Stimulated activated CD8-positive, alpha-beta memory T cell treated with anti-CD3 and anti-CD28 coated beads, Interleukin-7, amount 100 ng/mL, for 4 hours (primary cell): ENCODE results near the gene MIDN.

ENCODE experiments used
- DNase-seq, 2 donors: peaks; one replicate each; pipeline ENCODE4 v3.0.0-alpha.2; 2020; ENCODE audit warnings: low read depth in 2 of 2

The MIDN gene

DNA sequence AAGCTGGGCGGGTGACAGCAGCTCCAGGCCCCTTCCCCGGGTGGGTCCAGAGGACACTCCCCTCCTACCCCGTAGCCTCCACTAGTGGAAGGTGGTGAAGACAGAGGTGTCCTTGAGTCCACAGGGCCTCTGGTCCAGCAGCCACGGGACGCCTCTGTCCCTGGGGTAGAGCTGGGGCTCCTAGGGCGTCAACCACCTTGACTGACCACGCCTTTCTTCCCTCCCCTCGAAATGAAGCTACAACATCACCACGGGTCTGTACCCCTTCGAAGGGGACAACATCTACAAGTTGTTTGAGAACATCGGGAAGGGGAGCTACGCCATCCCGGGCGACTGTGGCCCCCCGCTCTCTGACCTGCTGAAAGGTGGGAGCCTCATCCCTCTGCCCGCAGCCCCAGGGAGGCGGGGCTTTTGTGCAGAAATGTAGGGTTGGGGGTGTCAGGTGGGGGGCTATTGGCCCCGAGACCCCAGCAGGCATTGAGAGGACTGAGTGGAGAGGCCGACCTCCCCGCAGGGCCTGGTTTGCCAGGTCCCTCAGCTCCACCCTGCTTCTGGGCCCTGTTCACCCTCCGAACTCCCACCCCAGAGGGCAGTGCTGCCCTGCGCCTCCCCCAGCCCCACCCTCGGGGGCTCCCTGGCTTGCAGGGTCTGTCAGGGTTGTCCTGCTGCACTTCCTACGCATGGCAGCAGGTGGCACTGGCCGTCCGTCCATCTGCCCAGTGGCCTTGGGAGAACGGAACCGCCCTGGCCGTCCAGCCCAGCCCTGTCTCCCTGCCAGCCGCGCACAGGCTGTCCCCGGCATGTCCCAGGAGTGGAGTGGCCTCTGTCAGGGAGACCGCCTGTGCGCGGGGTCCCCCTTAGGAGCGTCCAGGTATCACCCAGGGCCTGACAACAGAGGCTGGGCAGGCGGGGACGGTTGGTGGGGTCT is 27.1 kb upstream of the MIDN start:
- no peak for DNase-seq

- no peak for DNase-seq
Measured at GRCh38 chr19:1221904-1222255, 26.5 kb upstream of the MIDN start.

DNA sequence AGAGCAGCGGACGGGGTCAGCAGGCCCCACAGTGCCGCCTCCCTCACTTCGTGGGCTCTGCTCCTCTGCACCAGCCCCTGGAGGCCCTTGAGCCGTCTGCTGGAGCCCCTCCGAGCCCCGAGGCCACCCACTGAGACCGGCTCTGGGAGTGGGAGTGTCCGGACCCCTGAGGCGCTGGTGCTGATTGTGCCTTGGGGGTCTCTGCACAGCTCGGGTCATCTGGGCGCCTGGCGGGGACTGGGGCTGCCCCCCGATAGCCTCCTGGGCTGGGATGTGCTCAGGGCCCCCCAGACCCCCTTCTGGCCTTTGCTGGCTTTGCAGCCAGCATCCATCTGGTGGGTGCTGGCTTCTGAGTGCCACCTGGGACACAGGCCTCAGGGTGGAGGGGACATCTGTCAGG is 26.0 kb upstream of the MIDN start:
- DNase-seq, result no peak

- DNase-seq, result no peak
Measured at GRCh38 chr19:1223018-1223855, 25.1 kb upstream of the MIDN start.

- no peak for DNase-seq
Measured at GRCh38 chr19:1224047-1224825, 24.1 kb upstream of the MIDN start.

DNA sequence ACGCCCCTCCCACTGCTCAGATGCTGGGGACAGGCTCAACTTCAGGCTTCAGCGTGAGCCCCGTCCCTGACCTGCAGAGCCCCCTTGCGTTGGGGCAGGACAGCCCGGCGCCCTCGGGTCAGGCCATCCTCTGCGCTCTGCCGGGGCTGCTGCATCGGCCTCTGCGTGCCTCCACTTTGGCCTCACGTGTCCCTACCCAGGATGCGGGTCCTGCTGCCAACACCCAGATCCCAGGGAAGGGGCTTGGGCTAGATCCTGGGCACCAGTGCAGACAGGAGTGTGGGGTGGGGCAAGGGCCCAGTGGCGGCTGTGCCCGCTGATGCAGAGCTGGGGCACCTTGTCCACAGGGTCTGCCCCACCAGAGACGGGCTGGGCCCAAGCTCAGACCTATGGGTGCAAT is 23.5 kb upstream of the MIDN start:
- DNase-seq, result no peak

- DNase-seq, result no peak
Measured at GRCh38 chr19:1225440-1226226, 22.8 kb upstream of the MIDN start.

DNA sequence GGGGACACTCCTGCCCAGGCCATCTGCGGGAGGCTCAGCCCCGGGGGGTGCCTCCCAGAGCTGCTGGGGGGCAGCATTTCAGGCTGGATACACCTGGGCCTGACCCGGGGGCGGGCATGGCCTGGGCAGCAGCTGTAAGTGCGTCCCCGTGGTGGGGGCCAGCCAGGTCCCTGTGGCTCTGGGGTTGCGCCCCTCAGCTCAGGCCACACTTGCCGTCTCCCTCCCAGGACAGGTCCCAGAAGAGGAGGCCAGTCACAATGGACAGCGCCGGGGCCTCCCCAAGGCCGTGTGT is 22.2 kb upstream of the MIDN start:
- no peak for DNase-seq

DNA sequence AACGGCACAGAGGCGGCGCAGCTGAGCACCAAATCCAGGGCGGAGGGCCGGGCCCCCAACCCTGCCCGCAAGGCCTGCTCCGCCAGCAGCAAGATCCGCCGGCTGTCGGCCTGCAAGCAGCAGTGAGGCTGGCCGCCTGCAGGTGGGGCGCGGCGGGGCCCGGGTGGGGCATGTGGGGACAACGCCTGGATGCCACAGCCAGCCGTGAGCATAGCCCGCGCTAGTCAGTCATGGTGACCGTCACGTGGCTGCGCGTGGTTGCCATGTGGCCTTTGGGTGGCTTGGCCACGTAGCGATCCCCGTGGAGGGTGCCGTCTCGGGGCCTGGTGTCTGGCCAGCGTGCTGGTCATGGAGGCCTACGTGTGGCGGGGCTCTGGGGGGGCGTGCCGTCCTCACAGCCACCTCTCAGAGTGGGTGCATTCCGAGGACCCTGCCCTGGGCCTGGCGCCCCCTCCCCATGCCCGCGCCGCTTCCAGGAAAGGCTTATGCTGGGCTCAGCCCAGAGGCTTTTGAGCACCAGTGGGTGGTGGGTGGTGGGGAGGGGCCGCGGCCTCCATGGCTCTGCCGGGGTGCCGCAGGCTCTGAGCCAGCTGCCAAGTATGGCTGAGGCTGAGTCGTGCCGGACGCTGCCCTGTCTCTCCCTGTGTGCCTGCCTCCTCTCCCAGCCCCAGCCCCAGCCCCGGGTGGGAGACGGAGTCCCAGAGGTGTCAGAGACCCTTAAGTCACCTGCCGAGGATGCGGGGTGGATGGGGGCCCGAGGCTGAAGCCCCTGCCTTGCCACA is 21.7 kb upstream of the MIDN start:
- no peak for DNase-seq

- no peak for DNase-seq
Measured at GRCh38 chr19:1227304-1228054, 20.9 kb upstream of the MIDN start.

DNA sequence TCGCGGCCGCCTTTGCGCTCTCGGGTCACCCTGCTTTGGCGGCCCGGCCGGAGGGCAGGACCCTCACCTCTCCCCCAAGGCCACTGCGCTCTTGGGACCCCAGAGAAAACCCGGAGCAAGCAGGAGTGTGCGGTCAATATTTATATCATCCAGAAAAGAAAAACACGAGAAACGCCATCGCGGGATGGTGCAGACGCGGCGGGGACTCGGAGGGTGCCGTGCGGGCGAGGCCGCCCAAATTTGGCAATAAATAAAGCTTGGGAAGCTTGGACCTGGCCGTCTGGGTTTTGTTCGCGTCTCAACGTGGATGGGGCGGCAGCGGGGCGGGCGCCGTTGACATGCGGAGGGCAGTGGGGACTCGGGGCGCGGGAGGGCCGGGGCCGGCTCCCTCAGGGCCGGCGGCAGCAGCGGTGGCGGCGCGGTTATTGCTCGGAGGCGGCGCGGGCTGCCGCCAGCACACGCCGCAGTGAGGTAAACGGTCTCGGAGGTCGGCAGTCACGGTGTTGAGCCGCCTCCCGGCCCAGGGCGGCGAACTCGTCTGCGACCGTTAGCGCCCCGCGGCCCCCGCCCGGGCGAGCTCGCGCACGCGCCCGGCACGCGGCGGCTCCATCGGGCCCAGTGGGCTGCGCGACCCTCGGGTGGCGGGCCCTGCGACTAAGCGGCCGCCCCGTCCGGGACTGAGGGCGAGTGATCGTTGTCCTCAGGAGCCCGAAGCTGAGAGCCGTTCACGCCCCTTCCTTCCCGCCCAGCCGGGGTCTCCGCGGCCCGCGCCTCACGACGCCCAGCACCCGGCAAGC is 20.0 kb upstream of the MIDN start:
- DNase-seq, result no peak

GRCh38 chr19:1229056-1229923 is 19.1 kb upstream of the MIDN start:
- no peak for DNase-seq

GRCh38 chr19:1229924-1230782 is 18.2 kb upstream of the MIDN start:
- no peak for DNase-seq

- no peak for DNase-seq
Measured at GRCh38 chr19:1230783-1231489, 17.4 kb upstream of the MIDN start.

- no peak for DNase-seq
Measured at GRCh38 chr19:1231729-1232637, 16.4 kb upstream of the MIDN start.

DNA sequence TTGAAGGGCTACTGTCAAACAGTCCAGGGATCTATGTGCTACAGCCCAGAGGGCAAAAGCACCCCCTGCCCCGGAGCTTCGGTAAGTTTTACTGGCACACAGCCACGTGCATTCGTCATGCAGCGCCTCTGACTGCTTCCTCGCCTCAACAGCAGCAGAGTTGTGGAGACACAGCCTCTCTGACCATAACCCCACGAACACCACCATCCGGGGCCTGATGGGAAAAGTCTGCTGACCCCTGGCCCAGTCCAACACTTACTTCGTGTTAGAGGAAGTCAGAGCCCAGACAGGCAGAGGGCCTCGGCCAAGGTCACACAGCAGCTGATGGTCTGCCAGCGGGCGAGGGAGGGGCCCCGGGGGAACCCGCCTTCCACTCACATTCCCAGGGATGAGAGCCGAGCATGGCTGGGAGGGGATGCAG is 15.7 kb upstream of the MIDN start:
- no peak for DNase-seq
